Measurements from ENCODE around the gene LMBR1. TPM values are rescaled to one million over a fixed set of nuclear protein-coding genes. Genes with fewer than 3 reads are reported as not detected.
"Not testable (repeated sequence)": the region's sequence is repeated elsewhere in the genome, so short reads cannot be mapped to it uniquely, and the experiment has no call there.

LMBR1 gene
- total and polyA plus RNA-seq, 5 donors from 2014 or later = 35.7 to 71.9 (median 39.9) TPM

DNA sequence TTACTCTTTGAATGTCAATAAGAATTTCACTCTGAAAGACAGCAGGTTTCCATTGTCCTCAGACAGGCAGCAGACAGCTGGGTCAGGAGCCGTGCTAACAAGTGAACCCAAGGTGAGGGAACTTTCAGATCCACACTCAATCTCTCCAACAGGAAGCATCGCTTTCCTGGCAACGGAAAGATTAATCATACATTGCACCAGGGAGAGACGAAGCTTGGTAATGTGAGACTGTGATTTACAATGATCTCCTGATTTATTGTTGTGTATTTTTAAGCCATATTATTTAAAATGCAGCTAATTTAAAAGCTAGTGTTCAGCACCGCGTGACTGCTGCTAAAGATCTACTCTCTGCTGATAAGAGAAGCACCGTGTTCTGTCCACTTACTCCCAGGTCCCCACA lies 39.0 kb upstream of the LMBR1 start:
- Mint-ChIP-seq H3K36me3 (no peaks in the 10 kb centered on the region), H3K9me3 (peaks cover 0 to 2% (median 0%) of the 10 kb centered on the region in 7 donors), H3K27me3 (peaks cover 9% of the 10 kb centered on the region), H3K27ac (no peak overlapping the region), H3K4me1 (peaks cover 0 to 15% (median 6%) of the 10 kb centered on the region in 4 donors), H3K4me3 (no peak overlapping the region)
- no peak overlapping the region for H3K4me3 ChIP-seq (ENCODE audit: low read depth, low read length)
- no peak for DNase-seq
- ATAC-seq (ENCODE audit: low read depth in 2 of 2) = no peak
- H3K27me3 ChIP-seq (ENCODE audit: control insufficient read depth, insufficient read depth, low read length) = no peaks in the 10 kb centered on the region
- no peak overlapping the region for H3K27ac ChIP-seq (ENCODE audit: insufficient read depth, low read length, poor library complexity, severe bottlenecking)
- no peaks in the 10 kb centered on the region for H3K36me3 ChIP-seq (ENCODE audit: control insufficient read depth, insufficient read depth, low read length)
- peaks cover 7% of the 10 kb centered on the region for H3K4me1 ChIP-seq (ENCODE audit: control insufficient read depth, insufficient read depth, low read length, poor library complexity, severe bottlenecking)
- no peaks in the 10 kb centered on the region for H3K9me3 ChIP-seq (ENCODE audit: control insufficient read depth in 2 of 2, low read length in 2 of 2)

DNA sequence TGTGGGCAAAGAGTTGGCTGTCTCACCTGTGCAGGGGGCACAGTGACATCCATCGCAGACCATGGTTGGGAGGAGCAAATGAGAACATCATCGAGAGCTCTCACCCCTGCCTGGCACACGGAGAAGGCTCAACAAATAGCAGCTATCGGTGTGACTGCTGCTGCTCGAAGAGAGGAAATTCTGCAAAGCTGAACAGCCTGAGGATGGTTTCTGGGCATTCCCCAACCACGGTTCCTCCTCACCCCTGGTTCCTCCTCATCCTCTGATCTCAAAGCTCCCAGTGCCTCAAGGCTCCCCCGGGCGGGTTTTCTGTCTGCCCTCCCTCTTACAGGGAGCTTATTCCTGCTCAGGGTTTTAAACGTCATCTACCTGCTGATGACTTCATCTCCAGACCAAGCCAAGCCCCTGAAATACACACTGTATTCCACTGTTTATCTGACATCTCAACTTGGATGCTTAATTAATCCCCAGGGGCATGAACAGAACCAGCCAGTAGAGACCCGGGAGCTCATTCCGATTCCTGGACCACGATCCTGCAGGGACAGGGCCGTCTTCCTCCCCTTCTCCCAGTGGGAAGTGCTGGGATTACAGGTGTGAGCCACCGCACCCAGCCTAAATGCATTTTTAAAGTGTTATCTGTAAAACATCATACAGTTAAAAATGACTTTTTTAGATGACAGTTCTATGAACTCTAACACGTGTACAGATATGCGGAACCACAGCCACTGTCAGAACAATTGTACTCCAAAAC lies 37.0 kb upstream of the LMBR1 start:
- peaks cover 6% of the 10 kb centered on the region for H3K27me3 Mint-ChIP-seq
- no peaks in the 10 kb centered on the region for H3K36me3 ChIP-seq (ENCODE audit: control insufficient read depth, insufficient read depth, low read length)
- H3K36me3 Mint-ChIP-seq = no peaks in the 10 kb centered on the region
- peaks cover 0 to 15% (median 6%) of the 10 kb centered on the region in 4 donors for H3K4me1 Mint-ChIP-seq
- peak overlapping the region; percentile 62 to 84 (median 68) for H3K27ac Mint-ChIP-seq
- no peak overlapping the region for H3K4me3 Mint-ChIP-seq
- no peaks in the 10 kb centered on the region for H3K9me3 ChIP-seq (ENCODE audit: control insufficient read depth in 2 of 2, low read length in 2 of 2)
- no peaks in the 10 kb centered on the region for H3K27me3 ChIP-seq (ENCODE audit: control insufficient read depth, insufficient read depth, low read length)
- H3K4me1 ChIP-seq (ENCODE audit: control insufficient read depth, insufficient read depth, low read length, poor library complexity, severe bottlenecking) = peaks cover 7% of the 10 kb centered on the region
- H3K9me3 Mint-ChIP-seq = no peaks in the 10 kb centered on the region
- DNase-seq (peak in 1 of 3 donors; percentile 10), ATAC-seq (ENCODE audit: low read depth in 2 of 2) (peak in 1 of 2 donors; percentile 35)
- no peak overlapping the region for H3K27ac ChIP-seq (ENCODE audit: insufficient read depth, low read length, poor library complexity, severe bottlenecking)
- no peak overlapping the region for H3K4me3 ChIP-seq (ENCODE audit: low read depth, low read length)

DNA sequence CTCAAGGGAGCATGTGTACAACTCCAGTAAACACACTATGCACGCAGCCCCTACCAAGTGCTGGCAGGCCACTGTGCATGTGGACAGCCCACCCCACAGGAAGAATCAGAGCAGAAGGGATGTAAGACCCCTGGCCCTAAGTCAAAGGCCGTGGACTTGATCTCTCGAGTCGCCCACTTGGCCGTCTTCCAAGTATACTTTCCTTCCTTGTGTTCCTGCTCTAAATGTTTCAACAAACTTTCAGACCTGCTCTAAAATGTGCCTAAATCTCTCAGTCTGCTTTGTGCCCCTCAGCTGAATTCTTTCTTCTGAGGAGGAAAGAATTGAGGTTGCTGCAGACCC lies 35.4 kb upstream of the LMBR1 start:
- Histone ChIP-seq H3K36me3 (ENCODE audit: control insufficient read depth, insufficient read depth, low read length) (no peaks in the 10 kb centered on the region), H3K9me3 (ENCODE audit: control insufficient read depth in 2 of 2, low read length in 2 of 2) (no peaks in the 10 kb centered on the region), H3K27me3 (ENCODE audit: control insufficient read depth, insufficient read depth, low read length) (no peaks in the 10 kb centered on the region), H3K4me3 (ENCODE audit: low read depth, low read length) (no peak overlapping the region), H3K4me1 (ENCODE audit: control insufficient read depth, insufficient read depth, low read length, poor library complexity, severe bottlenecking) (peaks cover 10% of the 10 kb centered on the region), H3K27ac (ENCODE audit: insufficient read depth, low read length, poor library complexity, severe bottlenecking) (no peak overlapping the region)
- Mint-ChIP-seq H3K27ac (peak overlapping the region in 1 of 3 donors; percentile 22), H3K9me3 (peaks cover 0 to 2% (median under 1%) of the 10 kb centered on the region in 7 donors), H3K36me3 (no peaks in the 10 kb centered on the region), H3K4me3 (no peak overlapping the region), H3K4me1 (peaks cover 6 to 23% (median 17%) of the 10 kb centered on the region in 4 donors), H3K27me3 (peaks cover 10% of the 10 kb centered on the region)
- DNase-seq = no peak
- ATAC-seq (ENCODE audit: low read depth in 2 of 2) = no peak

DNA sequence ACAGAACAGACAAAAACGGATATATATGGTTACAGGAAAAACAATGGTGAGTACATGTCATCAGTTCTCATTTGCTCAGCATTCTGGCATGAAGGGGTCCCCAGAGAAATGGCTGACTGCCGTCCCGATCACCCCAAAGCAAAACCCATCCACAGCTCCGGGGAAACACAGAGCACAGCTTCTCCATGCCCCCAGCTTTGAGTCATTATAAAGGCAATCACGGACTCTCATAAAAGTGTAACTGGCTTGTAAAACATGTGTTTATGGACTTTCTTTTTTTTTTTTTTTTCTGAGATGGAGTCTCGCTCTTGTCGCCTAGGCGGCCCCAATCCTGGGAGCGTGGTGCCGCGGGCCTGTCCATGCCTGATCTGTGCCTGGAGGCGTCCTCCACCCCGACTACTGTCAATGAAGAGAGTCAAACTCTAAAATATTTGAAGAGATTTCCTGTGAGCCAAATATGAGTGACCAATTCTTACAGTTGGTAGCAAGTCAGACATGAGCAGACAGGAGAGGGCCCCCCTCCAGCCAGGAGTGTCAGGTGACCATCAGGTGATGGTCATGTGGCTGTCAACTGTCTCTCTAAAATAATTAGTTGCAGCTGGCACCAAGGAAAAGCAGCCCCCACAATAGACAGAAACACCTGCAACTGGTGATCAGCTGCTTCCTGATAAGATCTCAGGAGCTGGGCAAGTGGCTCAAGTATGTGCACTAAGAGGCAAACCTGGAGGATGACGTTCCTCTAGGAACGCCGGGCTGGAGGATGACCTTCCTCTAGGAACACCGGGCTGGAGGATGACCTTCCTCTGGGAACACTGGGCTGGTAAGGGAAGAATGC lies 34.8 kb upstream of the LMBR1 start:
- no peak overlapping the region for H3K4me3 ChIP-seq (ENCODE audit: low read depth, low read length)
- peaks cover 16% of the 10 kb centered on the region for H3K27me3 Mint-ChIP-seq
- peaks cover 15% of the 10 kb centered on the region for H3K4me1 ChIP-seq (ENCODE audit: control insufficient read depth, insufficient read depth, low read length, poor library complexity, severe bottlenecking)
- ATAC-seq (ENCODE audit: low read depth in 2 of 2) = no peak
- DNase-seq = no peak
- no peaks in the 10 kb centered on the region for H3K27me3 ChIP-seq (ENCODE audit: control insufficient read depth, insufficient read depth, low read length)
- H3K9me3 Mint-ChIP-seq = peaks cover 0 to 4% (median 2%) of the 10 kb centered on the region in 7 donors
- H3K27ac Mint-ChIP-seq = peak overlapping the region in 2 of 3 donors; percentile 1 to 22
- H3K27ac ChIP-seq (ENCODE audit: insufficient read depth, low read length, poor library complexity, severe bottlenecking) = no peak overlapping the region
- H3K9me3 ChIP-seq (ENCODE audit: control insufficient read depth in 2 of 2, low read length in 2 of 2) = no peaks in the 10 kb centered on the region
- H3K4me1 Mint-ChIP-seq = peaks cover 9 to 28% (median 22%) of the 10 kb centered on the region in 4 donors
- H3K4me3 Mint-ChIP-seq = peak overlapping the region in 1 of 4 donors; percentile 13
- no peaks in the 10 kb centered on the region for H3K36me3 Mint-ChIP-seq
- no peaks in the 10 kb centered on the region for H3K36me3 ChIP-seq (ENCODE audit: control insufficient read depth, insufficient read depth, low read length)

DNA sequence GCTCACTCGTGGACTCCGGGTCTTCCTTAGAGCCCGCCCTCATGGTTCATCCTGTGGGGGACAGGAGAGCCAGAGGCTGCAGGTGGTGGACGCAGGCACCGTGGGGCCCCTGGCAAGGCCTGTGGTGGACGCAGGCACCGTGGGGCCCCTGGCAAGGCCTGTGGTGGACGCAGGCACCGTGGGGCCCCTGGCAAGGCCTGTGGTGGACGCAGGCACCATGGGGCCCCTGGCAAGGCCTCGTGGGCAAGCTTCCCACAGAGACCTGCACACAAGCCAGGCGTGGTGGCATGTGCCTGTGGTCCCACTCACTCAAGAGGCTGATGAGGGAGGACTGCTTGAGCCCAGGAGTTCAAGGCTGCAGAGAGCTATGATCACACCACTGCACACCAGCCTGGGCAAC lies 32.8 kb upstream of the LMBR1 start:
- not testable (repeated sequence) for H3K4me3 Mint-ChIP-seq
- H3K27me3 Mint-ChIP-seq = peaks cover 16% of the 10 kb centered on the region

DNA sequence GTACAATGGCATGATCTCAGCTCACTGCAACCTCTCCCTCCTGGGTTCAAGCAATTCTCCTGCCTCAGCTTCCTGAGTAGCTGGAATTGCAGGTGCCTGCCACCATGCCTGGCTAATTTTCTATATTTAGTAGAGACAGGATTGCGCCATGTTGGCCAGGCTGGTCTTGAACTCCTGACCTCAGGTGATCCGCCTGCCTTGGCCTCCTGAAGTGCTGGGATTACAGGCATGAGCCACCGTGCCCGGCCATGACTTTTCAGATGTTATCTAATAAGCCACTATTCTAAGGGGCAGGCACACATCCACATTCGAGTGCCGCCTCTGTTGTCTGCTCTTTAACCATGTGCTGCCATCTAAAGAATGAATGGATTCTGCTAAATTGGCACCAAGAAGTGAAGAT lies 29.3 kb upstream of the LMBR1 start:
- not testable (repeated sequence) for H3K27me3 ChIP-seq (ENCODE audit: control insufficient read depth, insufficient read depth, low read length); H3K9me3 Mint-ChIP-seq; ATAC-seq (ENCODE audit: low read depth in 2 of 2); H3K36me3 Mint-ChIP-seq; H3K27ac ChIP-seq (ENCODE audit: insufficient read depth, low read length, poor library complexity, severe bottlenecking); H3K36me3 ChIP-seq (ENCODE audit: control insufficient read depth, insufficient read depth, low read length); DNase-seq; H3K9me3 ChIP-seq (ENCODE audit: control insufficient read depth in 2 of 2, low read length in 2 of 2)
- Mint-ChIP-seq H3K4me1 (peaks cover 13 to 36% (median 22%) of the 10 kb centered on the region in 4 donors), H3K27ac (peak overlapping the region in 2 of 3 donors; percentile 82 to 92), H3K4me3 (peak overlapping the region; percentile 67 to 88 (median 78)), H3K27me3 (peaks cover 29% of the 10 kb centered on the region)
- H3K4me3 ChIP-seq (ENCODE audit: low read depth, low read length) = peak overlapping the region; percentile 69
- H3K4me1 ChIP-seq (ENCODE audit: control insufficient read depth, insufficient read depth, low read length, poor library complexity, severe bottlenecking) = peaks cover 22% of the 10 kb centered on the region

More for the DNA sequence above, 32.8 kb upstream of the LMBR1 start:
- peaks cover 13 to 41% (median 27%) of the 10 kb centered on the region in 4 donors for H3K4me1 Mint-ChIP-seq
- H3K27me3 ChIP-seq (ENCODE audit: control insufficient read depth, insufficient read depth, low read length); H3K4me3 ChIP-seq (ENCODE audit: low read depth, low read length); ATAC-seq (ENCODE audit: low read depth in 2 of 2); H3K36me3 Mint-ChIP-seq; H3K36me3 ChIP-seq (ENCODE audit: control insufficient read depth, insufficient read depth, low read length); H3K27ac ChIP-seq (ENCODE audit: insufficient read depth, low read length, poor library complexity, severe bottlenecking); DNase-seq; H3K9me3 ChIP-seq (ENCODE audit: control insufficient read depth in 2 of 2, low read length in 2 of 2); H3K27ac Mint-ChIP-seq; H3K9me3 Mint-ChIP-seq: not testable (repeated sequence)
- H3K4me1 ChIP-seq (ENCODE audit: control insufficient read depth, insufficient read depth, low read length, poor library complexity, severe bottlenecking) = peaks cover 29% of the 10 kb centered on the region

DNA sequence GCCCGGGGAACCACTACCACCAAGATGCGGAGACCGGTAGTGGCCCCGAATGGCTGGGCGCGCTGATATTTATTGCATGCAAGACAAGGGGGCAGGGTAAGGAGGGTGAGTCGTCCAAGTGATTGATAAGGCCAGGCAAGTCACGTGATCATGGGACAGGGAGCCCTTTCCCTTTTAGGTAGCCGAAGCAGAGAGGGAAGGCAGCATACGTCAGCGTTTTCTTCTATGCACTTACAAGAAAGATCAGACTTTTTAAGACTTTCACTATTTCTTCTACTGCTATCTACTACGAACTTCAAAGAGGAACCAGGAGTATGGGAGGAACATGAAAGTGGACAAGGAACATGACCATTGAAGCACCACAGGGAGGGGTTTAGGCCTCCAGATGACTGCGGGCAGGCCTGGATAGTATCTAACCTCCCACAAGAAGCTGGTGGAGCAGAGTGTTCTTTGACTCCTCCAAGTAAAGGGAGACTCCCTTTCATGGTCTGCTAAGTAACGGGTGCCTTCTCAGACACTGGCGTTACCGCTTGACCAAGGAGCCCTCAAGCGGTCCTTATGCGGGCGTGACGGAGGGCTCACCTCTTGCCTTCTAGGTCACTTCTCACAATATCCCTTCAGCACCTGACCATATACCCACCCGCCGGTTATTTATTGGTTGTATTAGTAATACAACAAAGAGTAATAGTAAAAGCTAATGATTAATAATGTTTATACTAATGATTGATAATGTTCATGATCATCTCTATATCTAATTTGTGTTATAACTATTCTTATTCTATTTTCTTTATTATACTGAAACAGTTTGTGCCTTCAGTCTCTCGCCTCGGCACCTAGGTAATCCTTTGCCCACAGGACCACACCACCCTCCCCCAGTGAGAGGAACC lies 27.7 kb upstream of the LMBR1 start:
- Mint-ChIP-seq H3K27me3 (peaks cover 32% of the 10 kb centered on the region), H3K27ac (peak overlapping the region; percentile 8 to 84 (median 49)), H3K4me3 (peak overlapping the region in 2 of 4 donors; percentile 21 to 44), H3K4me1 (peaks cover 13 to 36% (median 22%) of the 10 kb centered on the region in 4 donors)
- not testable (repeated sequence) for H3K36me3 Mint-ChIP-seq; DNase-seq; H3K27ac ChIP-seq (ENCODE audit: insufficient read depth, low read length, poor library complexity, severe bottlenecking); H3K4me3 ChIP-seq (ENCODE audit: low read depth, low read length); H3K36me3 ChIP-seq (ENCODE audit: control insufficient read depth, insufficient read depth, low read length); H3K9me3 Mint-ChIP-seq; H3K9me3 ChIP-seq (ENCODE audit: control insufficient read depth in 2 of 2, low read length in 2 of 2); ATAC-seq (ENCODE audit: low read depth in 2 of 2)
- peaks cover 10% of the 10 kb centered on the region for H3K27me3 ChIP-seq (ENCODE audit: control insufficient read depth, insufficient read depth, low read length)
- peaks cover 22% of the 10 kb centered on the region for H3K4me1 ChIP-seq (ENCODE audit: control insufficient read depth, insufficient read depth, low read length, poor library complexity, severe bottlenecking)
